ENCODE measurements around the gene TDRKH.
"Not testable (repeated sequence)": the region's sequence is repeated elsewhere in the genome, so short reads cannot be mapped to it uniquely, and the experiment has no call there.

The TDRKH gene

GRCh38 chr1:151768351-151769066 lies 21.8 kb downstream of the TDRKH start:
- not testable (repeated sequence) for DNase-seq (ENCODE audit: low read depth in 4 of 4, low spot score in 1 of 4)

- no peak for DNase-seq (ENCODE audit: low read depth in 4 of 4, low spot score in 1 of 4)
These were observed 26.3 kb downstream of the TDRKH start for GRCh38 chr1:151763990-151764389.

GRCh38 chr1:151762941-151763921 lies 27.1 kb downstream of the TDRKH start, which contains the start of gene MRPL9:
TSS of gene MRPL9 (minus strand) at chr1:151763496. CDS start at chr1:151763479, 17 bp downstream.
- DNase-seq (ENCODE audit: low read depth in 4 of 4, low spot score in 1 of 4): peak; percentile 66 to 82 (median 78)

- no peak for DNase-seq (ENCODE audit: low read depth in 4 of 4, low spot score in 1 of 4)
These were observed 29.5 kb downstream of the TDRKH start for GRCh38 chr1:151760597-151761385.

GRCh38 chr1:151759241-151759640 lies 31.1 kb downstream of the TDRKH start:
- no peak for DNase-seq (ENCODE audit: low read depth in 4 of 4, low spot score in 1 of 4)

- DNase-seq (ENCODE audit: low read depth in 4 of 4, low spot score in 1 of 4): no peak
These were observed 34.0 kb downstream of the TDRKH start for GRCh38 chr1:151756291-151756690.

- no peak for DNase-seq (ENCODE audit: low read depth in 4 of 4, low spot score in 1 of 4)
These were observed 48.8 kb downstream of the TDRKH start for GRCh38 chr1:151741516-151741915.

GRCh38 chr1:151739590-151740355 lies 50.5 kb downstream of the TDRKH start:
- no peak for DNase-seq (ENCODE audit: low read depth in 4 of 4, low spot score in 1 of 4)

- no peak for DNase-seq (ENCODE audit: low read depth in 4 of 4, low spot score in 1 of 4)
These were observed 52.8 kb downstream of the TDRKH start for GRCh38 chr1:151737479-151737878.

GRCh38 chr1:151737026-151737425 lies 53.3 kb downstream of the TDRKH start:
- no peak for DNase-seq (ENCODE audit: low read depth in 4 of 4, low spot score in 1 of 4)

- not testable (repeated sequence) for DNase-seq (ENCODE audit: low read depth in 4 of 4, low spot score in 1 of 4)
These were observed 56.3 kb downstream of the TDRKH start for GRCh38 chr1:151733995-151734394.

GRCh38 chr1:151733126-151733525 lies 57.2 kb downstream of the TDRKH start:
- DNase-seq (ENCODE audit: low read depth in 4 of 4, low spot score in 1 of 4): no peak

- no peak for DNase-seq (ENCODE audit: low read depth in 4 of 4, low spot score in 1 of 4)
These were observed 60.4 kb downstream of the TDRKH start for GRCh38 chr1:151729966-151730291.

GRCh38 chr1:151729157-151729965 lies 60.9 kb downstream of the TDRKH start:
- no peak for DNase-seq (ENCODE audit: low read depth in 4 of 4, low spot score in 1 of 4)

- no peak for DNase-seq (ENCODE audit: low read depth in 4 of 4, low spot score in 1 of 4)
These were observed 61.9 kb downstream of the TDRKH start for GRCh38 chr1:151728151-151729054.

- DNase-seq (ENCODE audit: low read depth in 4 of 4, low spot score in 1 of 4): no peak
These were observed 66.5 kb downstream of the TDRKH start for GRCh38 chr1:151723726-151724370.
